Thyroid gland (tissue), 4 donors: ENCODE data around the gene SIK3. TPM values are rescaled to one million over a fixed set of nuclear protein-coding genes. Genes with fewer than 3 reads are reported as not detected.

Experiments
- DNase-seq, 2 donors: peaks; one replicate each; pipeline ENCODE4 v3.0.0-alpha.2; 2019
- H3K27ac ChIP-seq, 3 donors: fragments of 200-600 bp; sonication (generic); 1 replicate in 2 of 3; 2 replicates in 1 of 3; pipeline ENCODE4 v1.5.1; 2016 to 2019; ENCODE audit warnings: mild to moderate bottlenecking in 1 of 3, moderate library complexity in 1 of 3
- H3K27me3 ChIP-seq: fragments of 200-600 bp; sonication (generic); one replicate; pipeline ENCODE4 v1.5.1; 2019
- H3K36me3 ChIP-seq, 2 donors: fragments of 200-600 bp; sonication (generic); one replicate each; pipeline ENCODE4 v1.5.1; 2016 to 2019
- H3K4me1 ChIP-seq, 2 donors: fragments of 200-600 bp; sonication (generic); one replicate each; pipeline ENCODE4 v1.5.1; 2017 to 2019
- H3K4me3 ChIP-seq, 3 donors: fragments of 200-600 bp; sonication (generic); replicated peaks in 1 of 3; 1 replicate in 2 of 3; 2 replicates in 1 of 3; pipeline ENCODE4 v1.5.1; 2016; ENCODE audit warnings: mild to moderate bottlenecking in 1 of 3
- H3K9me3 ChIP-seq: fragments of 200-600 bp; sonication (generic); one replicate; pipeline ENCODE4 v1.5.1; 2017
- CTCF ChIP-seq, 6 experiments: fragments of 200-600 bp in 3 of 6; fragments of 450-650 bp in 3 of 6; sonication (generic) in 3 of 6; IDR thresholded peaks; one replicate each; pipeline ENCODE4 v1.5.1; 2016 to 2019; ENCODE audit warnings: antibody characterized with exemption in 6 of 6, mild to moderate bottlenecking in 2 of 6, inconsistent platforms in 1 of 6, moderate library complexity in 1 of 6
- POLR2A ChIP-seq, 2 donors: fragments of 450-650 bp; IDR thresholded peaks; one replicate each; pipeline ENCODE4 v1.6.1; 2017; ENCODE audit warnings: antibody characterized with exemption in 2 of 2, mild to moderate bottlenecking in 2 of 2, moderate library complexity in 1 of 2
- WGBS, 2 donors: methylation state at CpG; one replicate each; pipeline ENCODE4 v1.1.5; 2017; 5-methylcytosine and 5-hydroxymethylcytosine counted together
- intact Hi-C: fragments of 100-400 bp; cut with DNase I; formaldehyde crosslinking; loops from one replicate; pipeline ENCODE4 v1.15.1; 2023
- total RNA-seq, 4 donors: library from RNA; depleted of rRNA; stranded (reverse); fragments of >200 nt; gene quantifications; one replicate each; pipeline ENCODE4 v1.2.3, GENCODE V29; 2016

SIK3 gene
- total RNA-seq, 4 donors from 2014 or later, result 46.0 to 86.3 (median 71.9) TPM

GRCh38 chr11:117092951-117093590 lies 5.2 kb downstream of the SIK3 start:
- H3K4me1 ChIP-seq, result peaks cover 45 to 62% of the 10 kb centered on the region in 2 donors
- H3K9me3 ChIP-seq, result no peaks in the 10 kb centered on the region
- no peak for DNase-seq
- 58 to 69% methylated on average over 5 of the region's 5 CpGs for WGBS, 2 donors
- H3K27ac ChIP-seq, result peak overlapping the region; percentile 13 to 69 (median 51)
- TF ChIP-seq CTCF (IDR thresholded peaks at IDR 0.05) (no peak), POLR2A (IDR thresholded peaks at IDR 0.05) (no peak)
- no peaks in the 10 kb centered on the region for H3K27me3 ChIP-seq
- H3K4me3 ChIP-seq, result no peak overlapping the region
- H3K36me3 ChIP-seq, result no peaks in the 10 kb centered on the region
- intact Hi-C loops, result no loop called here

- H3K27ac ChIP-seq, result peak overlapping the region; percentile 36 to 69 (median 51)
- WGBS, 2 donors, result 97 to 100% methylated on average over 4 of the region's 4 CpGs
- intact Hi-C loops, result no loop called here
These were observed 6.3 kb downstream of the SIK3 start for GRCh38 chr11:117091753-117092477.

GRCh38 chr11:117090111-117090706 lies 8.0 kb downstream of the SIK3 start:
- intact Hi-C loops, result no loop called here
- H3K4me1 ChIP-seq, result peaks cover 40 to 64% of the 10 kb centered on the region in 2 donors

More at GRCh38 chr11:117091753-117092477, 6.3 kb downstream of the SIK3 start:
- DNase-seq, result no peak
- peaks cover 50 to 70% of the 10 kb centered on the region in 2 donors for H3K4me1 ChIP-seq
- no peak overlapping the region for H3K4me3 ChIP-seq
- H3K27me3 ChIP-seq, result no peaks in the 10 kb centered on the region
- H3K9me3 ChIP-seq, result no peaks in the 10 kb centered on the region
- TF ChIP-seq CTCF (IDR thresholded peaks at IDR 0.05), result no peak
- TF ChIP-seq POLR2A (IDR thresholded peaks at IDR 0.05), result no peak
- no peaks in the 10 kb centered on the region for H3K36me3 ChIP-seq

GRCh38 chr11:117089685-117090084 lies 8.5 kb downstream of the SIK3 start:
- H3K36me3 ChIP-seq, result no peaks in the 10 kb centered on the region
- H3K27me3 ChIP-seq, result no peaks in the 10 kb centered on the region
- TF ChIP-seq POLR2A (IDR thresholded peaks at IDR 0.05) (no peak), CTCF (IDR thresholded peaks at IDR 0.05) (no peak)
- H3K4me1 ChIP-seq, result peaks cover 42 to 62% of the 10 kb centered on the region in 2 donors
- intact Hi-C loops, result no loop called here
- H3K27ac ChIP-seq, result peak overlapping the region in 1 of 3 donors; percentile 13
- no peak for DNase-seq
- no peaks in the 10 kb centered on the region for H3K9me3 ChIP-seq
- no peak overlapping the region for H3K4me3 ChIP-seq
- 87 to 91% methylated on average over 7 of the region's 7 CpGs for whole genome bisulfite sequencing, 2 donors

More at GRCh38 chr11:117090111-117090706, 8.0 kb downstream of the SIK3 start:
- Histone ChIP-seq H3K36me3 (no peaks in the 10 kb centered on the region), H3K27me3 (no peaks in the 10 kb centered on the region), H3K9me3 (no peaks in the 10 kb centered on the region), H3K27ac (peak overlapping the region in 2 of 3 donors; percentile 13 to 17), H3K4me3 (no peak overlapping the region)
- DNase-seq, result no peak
- 90 to 93% methylated on average over 5 of the region's 5 CpGs for WGBS, 2 donors
- TF ChIP-seq POLR2A (IDR thresholded peaks at IDR 0.05) (no peak), CTCF (IDR thresholded peaks at IDR 0.05) (no peak)
